M059J (cell line): ENCODE measurements around the gene OSR1. TPM values are rescaled to one million over a fixed set of nuclear protein-coding genes. Genes with fewer than 3 reads are reported as not detected.

ENCODE experiments used
- DNase-seq: peaks from one replicate; pipeline ENCODE4 v3.0.0-alpha.2; 2012; ENCODE audit warnings: low read depth
- total RNA-seq: library from RNA; depleted of rRNA; stranded (reverse); fragments of >200 nt; shearing (Covaris generic); gene quantifications from 2 replicates; pipeline ENCODE4 v1.2.3, GENCODE V29; 2014

Gene OSR1
- total RNA-seq, 1 experiment from 2014 or later: 0.15 TPM

DNA sequence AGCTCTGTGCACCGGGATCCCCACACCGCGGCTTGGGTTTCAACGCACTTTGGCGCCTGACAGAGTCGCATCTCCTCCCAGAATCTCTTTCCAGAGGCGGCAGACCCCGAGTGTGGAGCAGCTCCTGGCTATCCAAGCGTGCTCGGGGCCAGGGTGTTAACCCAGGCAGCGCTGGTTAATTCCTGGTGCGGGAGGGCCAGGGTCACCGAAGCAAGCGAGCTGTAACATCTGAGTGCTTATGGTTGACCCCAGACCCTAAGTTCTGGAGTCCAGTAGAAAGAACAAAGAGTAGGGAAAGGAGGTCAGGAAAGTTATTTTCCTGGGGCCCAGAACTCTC lies 566 bp upstream of the OSR1 start:
- DNase-seq: no peak

DNA sequence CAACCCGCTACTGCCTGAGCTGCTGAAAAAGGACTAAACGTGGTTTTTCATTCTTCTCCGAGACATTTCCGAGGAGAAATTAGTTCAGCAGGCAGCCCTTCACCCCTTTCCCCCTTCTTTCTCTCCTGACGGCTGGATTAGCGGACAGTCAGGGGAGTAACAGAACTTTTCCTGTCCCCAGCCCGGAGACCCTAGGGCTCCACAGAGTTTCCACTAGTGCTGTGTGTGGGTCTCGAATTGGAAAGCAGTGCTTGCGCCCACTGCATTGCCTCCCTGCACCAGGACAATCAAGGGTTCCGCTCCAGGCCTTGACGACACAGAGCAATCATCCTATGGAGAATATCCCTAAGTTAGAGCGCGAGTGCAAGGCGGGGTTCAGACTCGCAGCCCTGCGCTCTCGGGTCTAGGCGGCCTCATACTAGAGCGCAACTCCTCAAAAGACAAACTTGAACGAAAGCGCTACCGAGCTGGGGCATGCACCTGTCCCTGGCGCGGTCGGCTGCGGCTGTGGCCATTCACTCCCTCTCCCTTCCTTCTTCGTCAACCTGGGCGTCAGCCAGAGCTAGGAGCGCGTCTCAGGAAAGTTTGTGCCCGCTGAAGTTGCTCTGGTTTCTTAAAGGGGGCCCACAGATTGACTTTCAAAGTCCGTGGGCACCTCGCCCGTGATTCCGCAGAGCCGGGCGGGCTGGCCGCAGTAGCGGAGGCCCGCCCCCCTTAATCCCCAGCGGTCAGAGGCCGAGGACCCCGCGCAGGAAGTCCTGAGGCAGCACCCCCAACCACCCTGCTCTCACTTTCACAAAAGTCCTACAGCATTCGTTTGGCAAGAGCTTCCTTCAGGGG lies 801 bp downstream of the OSR1 start:
- DNase-seq: peak; percentile 32

DNA sequence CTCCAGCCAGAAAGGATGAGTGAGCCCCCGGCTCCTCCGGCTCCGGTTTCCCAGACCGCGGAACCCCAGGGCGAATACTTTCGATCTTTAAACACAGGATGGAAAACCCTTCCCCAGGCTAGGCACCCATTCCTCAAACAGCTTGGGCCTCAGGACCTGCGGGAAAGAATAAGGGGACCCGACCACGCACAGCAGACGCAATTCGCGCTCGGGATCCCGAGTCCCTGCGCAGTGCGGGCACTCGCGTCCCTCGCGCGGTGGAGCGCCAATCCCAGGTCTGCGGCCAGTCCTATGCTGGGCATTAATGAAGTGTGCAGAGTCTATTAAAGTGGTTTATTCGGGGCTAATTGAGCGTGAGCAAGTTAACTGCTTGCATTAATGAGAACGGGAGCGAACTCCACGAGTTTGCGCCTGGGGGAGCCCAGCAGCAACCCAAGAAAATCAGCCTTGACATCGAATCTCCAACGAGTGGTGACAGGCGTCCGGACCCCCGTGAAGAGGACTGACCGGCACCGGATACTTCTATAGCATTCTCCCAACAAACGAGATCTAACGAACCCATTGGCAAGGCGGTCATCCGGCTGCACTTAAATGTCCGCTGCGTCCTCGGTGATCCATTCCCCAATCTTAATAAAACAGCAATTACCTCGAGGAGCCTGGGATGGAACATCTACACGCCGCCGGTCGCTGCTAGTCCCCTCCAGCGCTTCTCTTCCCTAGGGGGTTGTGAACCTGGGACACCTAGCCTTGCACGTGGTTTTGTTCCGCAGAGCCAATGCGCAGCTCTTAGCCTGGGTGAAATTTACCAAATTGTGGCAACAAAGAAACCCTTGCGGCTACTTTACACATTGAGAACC lies 1.6 kb downstream of the OSR1 start:
- no peak for DNase-seq

DNA sequence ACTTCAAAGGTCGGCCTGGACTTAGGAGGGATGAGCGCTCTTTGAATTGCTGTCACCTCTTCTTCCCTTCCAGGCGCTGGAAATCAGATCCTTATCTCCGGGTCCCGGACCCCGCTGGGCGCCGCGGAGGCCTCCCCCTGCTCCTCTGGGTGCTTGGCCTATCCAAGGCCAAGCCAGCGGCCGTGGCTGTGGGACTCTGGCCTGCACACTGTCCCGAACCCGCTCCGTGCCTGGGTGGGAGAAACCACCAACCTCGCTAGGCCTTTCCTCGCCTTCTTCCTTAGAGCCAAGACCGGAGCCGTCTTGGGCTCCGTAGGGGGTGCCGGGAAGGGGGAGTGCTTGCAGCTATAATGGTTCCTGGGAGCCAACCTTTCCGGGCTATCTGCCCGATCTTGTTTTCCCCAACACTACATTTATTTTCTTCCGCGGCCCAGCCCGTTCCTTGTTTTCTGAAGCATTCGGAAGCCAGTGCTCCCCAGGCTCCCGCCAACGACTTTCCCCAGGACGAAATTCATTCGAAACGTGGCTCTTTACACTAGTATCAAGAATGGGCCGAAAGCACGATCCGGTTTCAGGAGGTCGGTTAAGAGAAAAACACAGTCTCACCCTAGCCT lies 2.4 kb downstream of the OSR1 start:
- DNase-seq: no peak

DNA sequence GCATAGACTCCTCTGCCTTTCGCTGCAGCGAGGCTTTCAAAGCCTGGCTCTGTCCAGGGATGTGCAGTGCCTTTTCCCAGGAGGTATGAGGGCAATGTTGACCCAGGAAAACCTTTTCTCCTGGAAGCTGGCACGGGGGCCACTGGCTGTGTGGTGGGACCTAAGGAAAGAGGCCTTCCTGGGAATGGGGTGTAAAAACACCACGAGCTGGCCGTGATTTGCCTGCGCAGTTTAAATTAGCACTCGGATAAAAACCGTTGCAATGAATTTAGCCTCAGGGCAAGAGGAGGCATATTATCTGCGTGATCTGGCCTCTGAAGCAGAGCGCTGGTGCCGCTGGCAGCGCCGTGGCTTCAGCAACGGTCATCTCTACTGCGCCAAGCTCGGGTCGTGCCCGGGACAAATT lies 3.0 kb downstream of the OSR1 start:
- no peak for DNase-seq

DNA sequence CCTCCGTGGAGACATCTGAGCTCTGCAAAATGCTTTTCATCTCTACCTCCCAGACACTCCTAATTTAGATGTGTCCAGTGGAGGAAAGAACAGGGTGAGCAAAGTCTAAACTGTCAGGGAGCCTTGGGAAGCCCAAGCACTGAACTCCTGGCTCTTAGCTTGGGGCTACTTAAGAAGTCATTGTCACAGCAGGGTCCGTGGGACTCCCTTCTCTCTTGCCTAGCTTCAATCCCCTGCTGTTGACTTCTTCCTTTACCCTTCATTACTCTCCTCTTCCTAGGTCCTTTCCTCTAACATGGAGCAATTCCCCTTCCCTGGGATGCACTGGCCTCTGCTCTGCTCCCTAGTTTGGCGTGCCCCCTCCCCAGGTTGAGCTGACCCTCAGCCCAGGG lies 3.4 kb downstream of the OSR1 start:
- no peak for DNase-seq

DNA sequence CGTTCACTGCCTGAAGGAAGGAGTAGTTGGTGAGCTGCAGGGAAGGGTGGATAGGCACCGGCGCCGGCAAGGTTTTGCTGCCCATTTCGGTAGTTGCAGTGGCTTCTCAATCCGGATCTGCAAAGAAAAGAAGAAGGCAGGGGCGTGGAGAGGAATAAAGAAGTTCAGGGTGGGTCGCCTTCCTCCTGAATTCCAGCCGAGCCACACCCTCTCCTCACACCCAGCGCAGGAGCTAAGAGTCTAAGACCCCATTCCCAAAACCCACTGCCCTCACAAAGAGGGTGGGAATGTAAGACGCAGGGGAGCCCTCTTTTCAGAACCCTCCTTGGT lies 4.7 kb downstream of the OSR1 start:
- DNase-seq: no peak

DNA sequence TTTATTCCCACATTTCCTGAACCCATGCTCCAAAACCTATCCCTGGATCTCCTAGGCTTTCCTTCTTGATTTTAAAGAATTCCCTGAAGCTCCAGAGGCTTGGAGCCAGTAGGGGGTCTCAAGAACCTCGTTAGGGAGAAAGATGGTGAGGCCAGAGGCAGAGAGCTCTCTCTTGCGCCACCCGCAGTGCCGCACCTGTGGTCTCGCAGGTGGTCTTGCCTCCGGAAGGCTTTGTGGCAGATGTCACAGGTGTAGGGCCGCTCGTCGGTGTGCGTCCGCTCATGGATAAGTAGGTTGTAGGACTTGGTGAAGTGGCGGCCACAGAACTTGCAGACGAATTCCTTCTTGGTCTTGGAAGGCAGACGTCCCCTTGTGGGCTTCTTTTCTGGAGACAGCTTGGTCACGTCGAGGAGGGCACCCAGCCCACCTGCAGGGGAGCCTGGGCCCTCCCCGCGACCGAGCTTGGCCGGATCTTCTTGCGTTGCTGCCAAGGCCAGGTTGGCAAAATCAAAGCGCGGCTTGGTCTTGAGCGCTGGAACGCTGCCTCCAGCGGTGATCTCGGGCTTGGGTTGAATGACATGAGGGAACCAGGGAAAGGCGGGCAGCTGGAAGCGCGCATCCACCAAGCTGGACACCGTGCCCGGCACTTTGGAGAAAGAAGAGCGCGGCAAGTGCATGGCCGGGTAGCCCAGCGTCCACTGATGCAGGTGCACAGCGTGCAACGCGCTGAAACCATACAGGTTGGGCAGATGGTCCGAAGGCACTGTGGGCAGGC lies 5.3 kb downstream of the OSR1 start:
- no peak for DNase-seq

DNA sequence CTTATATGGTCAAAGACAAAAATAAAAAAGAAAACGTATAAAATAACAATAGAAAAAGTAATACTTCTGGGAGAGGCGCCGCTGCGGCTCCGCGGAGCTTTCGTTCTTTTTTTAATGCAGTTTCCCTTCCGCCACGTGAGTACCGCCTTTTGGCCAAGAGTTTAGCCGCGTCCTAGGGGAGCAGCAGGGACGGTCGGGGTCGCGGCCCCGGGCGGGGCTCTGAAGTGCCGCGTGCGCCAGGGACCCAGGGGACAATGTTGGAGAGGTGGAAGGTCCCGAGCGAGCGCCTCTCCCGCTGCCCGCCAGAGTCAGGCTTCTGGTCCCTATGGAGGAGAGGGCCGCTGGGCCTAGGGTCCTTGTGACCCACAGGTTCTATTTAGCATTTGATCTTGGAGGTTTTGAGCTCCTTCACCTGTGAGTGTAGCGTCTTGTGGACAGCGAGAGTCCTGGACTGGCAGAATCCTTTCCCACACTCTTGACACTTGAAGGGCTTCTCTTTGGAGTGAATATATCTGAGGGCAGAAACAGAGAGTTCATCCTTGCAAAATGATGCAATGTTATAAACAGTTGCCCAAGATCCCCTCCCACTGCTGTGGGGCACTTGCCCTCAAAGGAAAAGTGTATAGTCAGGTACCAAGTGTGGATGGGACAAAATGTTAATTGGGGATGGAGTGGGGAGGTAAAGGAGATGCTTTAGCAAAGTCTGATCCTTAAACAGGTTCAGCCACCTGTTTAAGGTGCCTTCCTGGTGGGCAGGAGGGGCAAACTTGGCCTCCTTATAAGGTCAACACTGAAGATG lies 6.3 kb downstream of the OSR1 start:
- no peak for DNase-seq

DNA sequence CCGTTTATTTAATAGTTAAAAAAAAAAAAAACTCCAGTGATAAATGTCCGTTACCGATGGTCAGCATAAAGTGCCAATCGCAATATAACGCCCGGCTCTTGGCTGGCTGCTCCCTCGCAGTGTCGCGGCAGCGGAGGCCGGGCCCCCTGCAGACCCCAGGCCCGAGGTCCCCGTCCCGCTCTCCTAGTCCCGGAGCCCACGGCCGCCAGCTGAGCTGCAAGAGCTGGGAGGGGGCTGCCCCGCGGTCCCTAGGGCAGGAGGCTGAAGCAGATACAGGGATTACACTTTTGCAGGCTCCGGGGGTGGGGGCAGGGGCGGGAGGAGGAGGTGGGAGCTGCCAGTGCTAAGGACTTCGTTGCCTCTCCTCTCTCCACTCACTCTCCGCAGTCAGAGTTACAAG lies 6.9 kb downstream of the OSR1 start:
- DNase-seq: no peak

DNA sequence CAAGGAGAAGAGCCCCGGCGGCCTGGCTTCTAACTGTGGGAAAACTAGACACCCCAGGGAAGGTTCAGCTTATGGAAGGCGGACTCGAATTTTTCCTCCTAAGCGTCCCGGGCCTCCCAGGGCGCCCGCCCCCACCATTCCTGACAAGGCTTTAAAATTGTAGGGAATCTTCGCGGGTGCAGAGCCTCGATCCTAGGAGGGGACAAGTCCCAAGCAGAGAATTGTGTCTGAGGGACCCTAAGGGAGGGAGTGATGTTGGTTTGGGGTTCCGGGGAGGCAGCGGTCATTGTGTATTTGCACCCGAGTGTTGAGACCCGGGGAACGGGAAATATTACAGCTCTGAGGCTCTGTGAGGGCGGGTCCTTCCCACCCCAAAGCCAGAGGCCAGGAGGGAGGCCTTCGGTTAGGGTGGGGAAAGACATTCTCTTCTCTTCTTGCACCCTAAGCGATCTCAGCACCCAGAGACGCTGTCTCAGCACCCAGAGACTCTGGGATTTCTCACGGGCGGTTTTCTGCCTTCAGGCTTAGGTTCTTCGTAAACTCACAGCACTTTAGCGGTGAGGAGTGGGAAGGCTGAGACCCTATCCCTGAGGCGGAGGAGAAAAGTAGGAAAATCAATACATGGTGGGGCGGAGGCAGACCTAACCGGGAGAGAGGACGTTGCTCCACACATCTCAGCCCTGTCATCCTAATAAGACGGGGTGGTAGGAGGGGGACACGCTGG lies 7.6 kb downstream of the OSR1 start:
- DNase-seq: no peak

DNA sequence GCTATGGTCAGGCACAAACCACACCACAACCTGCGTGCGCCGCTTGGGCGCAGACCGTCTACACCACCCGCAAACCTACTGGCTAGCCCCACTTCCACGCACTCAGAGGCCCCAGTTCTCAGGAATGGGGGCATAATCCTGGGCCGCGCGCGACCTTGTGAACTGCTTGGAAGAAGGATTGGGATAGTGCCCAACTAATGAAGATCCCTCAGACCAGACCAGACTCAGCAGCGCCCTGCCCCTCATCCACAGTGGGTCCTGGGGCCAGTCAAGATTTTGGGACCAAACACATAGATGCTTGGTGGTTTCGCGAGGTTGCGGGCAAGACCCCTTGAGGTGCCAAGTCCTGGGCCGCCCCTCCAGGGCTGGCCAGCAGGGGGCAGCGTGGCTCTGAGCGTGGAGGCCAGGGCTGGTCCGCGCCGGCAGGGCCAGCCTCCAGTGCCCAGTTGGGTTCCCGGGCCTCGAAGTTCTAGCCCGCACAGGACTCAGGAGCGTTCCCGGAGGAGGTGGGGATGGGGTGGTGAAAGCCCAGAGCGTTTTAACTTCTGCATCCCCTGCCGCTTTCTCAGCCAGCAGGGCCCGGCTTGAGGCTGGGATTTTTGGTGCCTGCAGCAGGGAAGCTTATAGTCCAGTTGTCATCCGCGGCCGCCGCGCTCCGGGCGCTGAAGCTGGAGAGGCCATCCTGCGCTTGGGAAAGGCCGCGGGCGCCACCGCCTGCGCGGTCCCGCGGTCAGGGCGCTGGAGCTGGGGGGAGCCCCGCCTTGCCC lies 8.3 kb downstream of the OSR1 start:
- DNase-seq: peak; percentile 65

DNA sequence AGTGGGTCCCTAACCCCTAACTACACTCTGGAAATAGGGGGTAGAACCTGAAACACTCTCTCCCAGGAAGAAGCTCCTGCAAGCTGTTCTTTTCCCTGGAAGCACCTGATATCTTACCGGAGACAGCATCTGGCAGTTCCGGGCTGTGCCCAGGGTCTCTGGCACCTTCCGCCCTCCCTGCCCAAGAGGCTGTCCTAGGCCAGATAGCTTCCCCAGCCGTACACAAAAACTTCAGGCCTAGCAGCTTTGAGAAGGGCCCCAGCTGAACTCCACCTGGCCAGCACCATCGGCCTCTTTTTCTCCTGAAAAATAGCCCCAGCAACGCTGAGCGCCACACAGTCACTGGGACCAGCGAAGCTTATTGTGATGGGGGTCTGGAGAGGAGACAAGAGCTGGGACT lies 9.7 kb downstream of the OSR1 start:
- no peak for DNase-seq

DNA sequence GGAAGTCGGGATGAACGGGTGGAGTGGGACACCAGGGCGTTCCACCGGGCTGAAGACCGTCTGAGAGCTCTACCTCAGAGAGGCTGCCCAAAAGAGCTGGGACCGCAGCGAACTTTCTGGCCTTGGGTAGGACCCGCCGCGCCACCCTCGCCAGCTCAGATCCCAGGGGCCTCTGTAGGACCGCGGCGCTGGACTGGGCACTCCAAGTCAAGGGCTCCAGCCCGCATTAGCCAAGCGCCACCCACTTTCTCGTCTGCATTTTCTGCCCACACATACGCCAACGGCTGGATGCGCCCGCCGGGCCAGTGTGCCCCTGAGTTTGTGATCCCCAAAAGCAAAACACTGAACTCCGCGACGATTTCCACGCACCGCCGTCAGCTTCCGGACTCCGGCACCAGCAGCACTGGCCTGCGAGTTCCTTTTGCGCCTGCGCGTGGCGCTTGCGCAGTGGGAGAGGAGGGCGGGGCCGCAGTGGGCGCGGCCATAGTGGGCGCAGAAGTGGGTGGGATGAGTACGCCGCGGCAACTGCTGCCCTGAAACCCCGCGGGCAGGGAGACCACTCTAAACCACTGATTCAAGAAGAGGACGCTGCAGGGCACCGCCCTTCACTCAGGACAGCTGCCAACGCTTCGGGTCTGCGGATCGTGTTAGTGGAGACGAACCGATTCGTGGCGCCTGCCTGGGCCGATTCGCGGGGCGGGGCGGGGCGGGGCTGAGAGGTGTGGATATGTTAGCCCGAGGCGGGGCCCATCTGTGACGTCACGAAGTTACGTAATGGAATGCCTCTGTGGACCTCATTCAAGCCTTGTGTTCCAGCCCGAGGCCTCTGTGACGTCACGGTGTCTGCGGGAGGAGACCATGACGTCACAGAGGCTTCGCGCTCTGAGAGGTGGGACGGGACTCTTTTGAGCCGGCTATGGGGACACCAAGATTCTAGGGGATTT lies 10.5 kb downstream of the OSR1 start:
- peak; percentile 90 for DNase-seq

DNA sequence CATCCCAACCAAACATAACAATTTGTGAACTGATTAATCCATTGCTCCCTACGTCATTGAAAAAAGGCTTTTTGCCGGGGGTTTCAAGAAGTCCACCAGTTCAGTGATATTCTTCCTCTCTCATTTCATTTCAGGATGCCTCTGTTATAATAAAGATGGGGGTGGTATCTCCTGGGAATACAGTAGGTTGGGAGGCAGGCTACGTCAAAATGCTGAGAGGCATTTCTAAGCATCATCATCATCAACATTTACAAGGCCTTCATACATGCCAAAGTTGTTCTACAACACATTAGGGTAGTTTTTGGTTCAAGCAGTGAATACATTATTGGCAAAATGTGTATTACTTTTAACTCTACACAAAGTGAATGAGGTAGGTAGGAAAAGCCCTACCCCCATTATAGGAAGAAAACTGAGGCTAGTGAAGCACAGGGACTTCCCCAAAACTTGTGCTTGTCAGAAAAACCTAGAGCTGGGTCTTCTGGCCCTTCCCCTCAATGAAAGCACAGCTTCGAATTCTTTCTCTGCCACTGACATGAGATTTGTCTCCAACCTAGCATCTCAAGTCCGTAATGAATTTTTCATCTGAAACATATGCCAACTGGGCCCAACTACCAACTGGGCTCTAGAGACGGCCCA lies 11.3 kb downstream of the OSR1 start:
- no peak for DNase-seq

DNA sequence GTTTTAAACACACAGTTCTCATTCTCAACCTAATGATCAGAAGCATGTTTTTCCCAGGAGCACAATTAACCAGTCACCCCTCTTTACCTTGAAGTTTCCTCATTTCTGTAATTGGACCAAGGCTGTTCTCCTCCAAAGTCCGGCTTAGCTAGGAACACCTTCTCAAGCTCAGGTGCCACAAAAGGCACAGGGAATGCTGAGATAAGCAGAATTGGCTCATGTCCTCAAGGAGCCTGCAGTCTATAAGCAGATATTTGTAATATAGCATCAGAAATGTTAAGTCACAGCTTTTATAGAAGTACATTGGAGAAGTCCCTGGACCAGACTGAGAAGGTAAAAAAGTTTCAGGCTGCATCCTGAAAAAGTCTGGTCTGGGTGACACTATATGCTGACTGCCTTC lies 20.7 kb downstream of the OSR1 start:
- no peak for DNase-seq

DNA sequence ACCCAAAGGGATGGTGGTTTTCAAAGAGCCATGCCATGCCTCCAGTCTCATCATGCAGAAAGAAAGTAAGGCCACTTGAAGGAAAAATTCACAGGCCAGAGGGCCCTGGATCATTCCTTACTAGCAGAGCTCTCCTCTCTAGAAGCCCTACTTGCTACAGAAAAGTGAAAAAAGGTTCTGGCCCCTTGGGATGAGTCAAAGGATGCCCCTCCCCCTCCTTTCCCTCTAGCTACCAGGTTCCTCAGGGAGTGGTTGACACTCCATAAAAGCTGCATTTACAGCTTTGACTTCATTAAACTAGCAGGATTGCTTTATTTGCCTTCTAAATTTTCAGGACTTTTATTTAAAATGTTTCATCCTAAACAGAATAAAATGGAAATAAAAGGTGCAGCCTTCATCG lies 21.2 kb downstream of the OSR1 start:
- DNase-seq: no peak

DNA sequence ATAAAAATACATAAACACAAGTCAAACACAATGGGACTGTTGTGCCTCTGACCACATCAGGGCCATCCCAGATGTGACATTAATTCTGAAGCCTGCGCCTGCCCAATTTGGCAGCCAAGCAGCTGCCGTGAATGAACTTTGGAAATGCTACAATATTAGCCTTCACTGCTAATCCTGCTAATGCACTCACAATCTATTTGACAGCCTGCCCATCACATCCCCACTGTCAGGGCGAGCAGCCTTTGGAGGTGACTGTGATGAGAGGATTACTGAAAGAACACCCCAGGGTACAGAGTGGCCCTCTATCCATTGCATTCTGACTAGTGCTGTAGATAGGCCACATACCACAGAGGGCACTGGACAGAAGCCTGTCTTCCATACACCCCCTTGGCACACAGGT lies 21.6 kb downstream of the OSR1 start:
- no peak for DNase-seq
